Parathyroid adenoma (tissue), 2 donors: Measurements from ENCODE around the gene ALKBH6.
A peak's percentile ranks its signal among the peaks of the same experiment; 100 is the strongest.
"Not testable (repeated sequence)": the region's sequence is repeated elsewhere in the genome, so short reads cannot be mapped to it uniquely, and the experiment has no call there.

ENCODE experiments used
- H2AFZ ChIP-seq: fragments of 300-600 bp; sonication (generic); one replicate; pipeline ENCODE4 v1.7.0; 2017; ENCODE audit warnings: antibody characterized with exemption, mild to moderate bottlenecking
- H3K27ac ChIP-seq: fragments of 300-600 bp; sonication (generic); one replicate; pipeline ENCODE4 v1.7.0; 2017
- H3K27me3 ChIP-seq: fragments of 300-600 bp; sonication (generic); one replicate; pipeline ENCODE4 v1.7.0; 2017; ENCODE audit warnings: low read length; ENCODE audit not compliant: control insufficient read depth, insufficient read depth
- H3K36me3 ChIP-seq: fragments of 300-600 bp; sonication (generic); one replicate; pipeline ENCODE4 v1.7.0; 2017; ENCODE audit warnings: low read length; ENCODE audit not compliant: control insufficient read depth, insufficient read depth
- H3K4me1 ChIP-seq: fragments of 300-600 bp; sonication (generic); one replicate; pipeline ENCODE4 v1.7.0; 2017; ENCODE audit warnings: control low read depth
- H3K4me2 ChIP-seq: fragments of 300-600 bp; sonication (generic); one replicate; pipeline ENCODE4 v1.7.0; 2017; ENCODE audit warnings: low read length
- H3K4me3 ChIP-seq: fragments of 300-600 bp; sonication (generic); one replicate; pipeline ENCODE4 v1.7.0; 2017; ENCODE audit warnings: low read depth, low read length
- H3K79me2 ChIP-seq: fragments of 300-600 bp; sonication (generic); one replicate; pipeline ENCODE4 v1.7.0; 2017; ENCODE audit warnings: control low read depth
- H3K9ac ChIP-seq: fragments of 300-600 bp; sonication (generic); one replicate; pipeline ENCODE4 v1.7.0; 2017; ENCODE audit warnings: mild to moderate bottlenecking
- H3K9me3 ChIP-seq: fragments of 300-600 bp; sonication (generic); one replicate; pipeline ENCODE4 v1.7.0; 2017; ENCODE audit warnings: low read length; ENCODE audit not compliant: control insufficient read depth
- TF ChIP-seq, protein P1 (sequence below): fragments of 300-600 bp; sonication (generic); IDR thresholded peaks from one replicate; pipeline ENCODE4 v1.7.0; 2017; ENCODE audit warnings: antibody characterized with exemption, mild to moderate bottlenecking
- donor health status: primary hyperparathyroidism.

Gene ALKBH6

DNA sequence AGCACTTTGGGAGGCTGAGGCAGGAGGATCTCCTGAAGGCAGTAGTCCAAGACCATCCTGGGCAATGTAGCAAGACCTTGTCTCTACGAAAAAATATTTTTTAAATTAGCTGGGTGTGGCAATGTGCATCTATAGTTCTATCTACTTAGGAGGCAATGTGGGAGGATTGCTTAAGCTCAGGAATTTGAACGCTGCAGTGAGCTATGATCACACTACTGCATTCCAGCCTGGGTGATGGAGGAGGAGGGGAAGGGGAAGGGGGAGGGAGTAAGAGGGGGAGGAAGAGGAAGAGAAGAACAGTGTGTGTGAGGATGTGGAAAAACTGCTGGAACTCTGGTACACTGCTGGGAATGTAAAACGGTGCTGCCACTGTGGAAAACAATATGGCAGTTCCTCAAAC lies 27.8 kb upstream of the ALKBH6 start:
- Histone ChIP-seq H3K4me2 (no peak overlapping the region), H3K27ac (no peak overlapping the region), H2AFZ (no peak overlapping the region), H3K27me3 (no peaks in the 10 kb centered on the region), H3K79me2 (peaks cover 14% of the 10 kb centered on the region), H3K9ac (no peak overlapping the region), H3K36me3 (no peaks in the 10 kb centered on the region), H3K9me3 (no peaks in the 10 kb centered on the region), H3K4me1 (no peaks in the 10 kb centered on the region), H3K4me3 (no peak overlapping the region)
- TF ChIP-seq, protein P1, sequence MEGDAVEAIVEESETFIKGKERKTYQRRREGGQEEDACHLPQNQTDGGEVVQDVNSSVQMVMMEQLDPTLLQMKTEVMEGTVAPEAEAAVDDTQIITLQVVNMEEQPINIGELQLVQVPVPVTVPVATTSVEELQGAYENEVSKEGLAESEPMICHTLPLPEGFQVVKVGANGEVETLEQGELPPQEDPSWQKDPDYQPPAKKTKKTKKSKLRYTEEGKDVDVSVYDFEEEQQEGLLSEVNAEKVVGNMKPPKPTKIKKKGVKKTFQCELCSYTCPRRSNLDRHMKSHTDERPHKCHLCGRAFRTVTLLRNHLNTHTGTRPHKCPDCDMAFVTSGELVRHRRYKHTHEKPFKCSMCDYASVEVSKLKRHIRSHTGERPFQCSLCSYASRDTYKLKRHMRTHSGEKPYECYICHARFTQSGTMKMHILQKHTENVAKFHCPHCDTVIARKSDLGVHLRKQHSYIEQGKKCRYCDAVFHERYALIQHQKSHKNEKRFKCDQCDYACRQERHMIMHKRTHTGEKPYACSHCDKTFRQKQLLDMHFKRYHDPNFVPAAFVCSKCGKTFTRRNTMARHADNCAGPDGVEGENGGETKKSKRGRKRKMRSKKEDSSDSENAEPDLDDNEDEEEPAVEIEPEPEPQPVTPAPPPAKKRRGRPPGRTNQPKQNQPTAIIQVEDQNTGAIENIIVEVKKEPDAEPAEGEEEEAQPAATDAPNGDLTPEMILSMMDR, result no peak

DNA sequence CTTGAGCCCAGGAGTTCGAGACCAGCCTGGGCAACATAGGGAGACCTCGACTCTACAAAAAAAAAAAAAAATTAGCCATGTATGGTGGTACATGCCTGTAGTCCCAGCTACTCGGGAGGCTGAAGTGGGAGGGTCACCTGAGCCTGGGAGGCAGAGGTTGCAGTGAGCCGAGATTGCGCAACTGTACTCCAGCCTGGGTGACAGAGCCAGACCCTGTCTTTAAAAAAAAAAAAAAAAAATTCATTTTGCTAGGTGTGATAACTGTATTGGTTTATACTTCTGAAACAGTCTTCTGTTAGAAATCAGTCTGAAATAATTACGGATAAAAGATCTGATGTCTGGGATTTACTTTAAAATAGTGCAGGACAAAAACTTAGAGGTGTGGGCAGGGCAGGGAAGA lies 27.1 kb upstream of the ALKBH6 start:
- H3K27ac ChIP-seq, H2AFZ ChIP-seq, H3K4me1 ChIP-seq: not testable (repeated sequence)

DNA sequence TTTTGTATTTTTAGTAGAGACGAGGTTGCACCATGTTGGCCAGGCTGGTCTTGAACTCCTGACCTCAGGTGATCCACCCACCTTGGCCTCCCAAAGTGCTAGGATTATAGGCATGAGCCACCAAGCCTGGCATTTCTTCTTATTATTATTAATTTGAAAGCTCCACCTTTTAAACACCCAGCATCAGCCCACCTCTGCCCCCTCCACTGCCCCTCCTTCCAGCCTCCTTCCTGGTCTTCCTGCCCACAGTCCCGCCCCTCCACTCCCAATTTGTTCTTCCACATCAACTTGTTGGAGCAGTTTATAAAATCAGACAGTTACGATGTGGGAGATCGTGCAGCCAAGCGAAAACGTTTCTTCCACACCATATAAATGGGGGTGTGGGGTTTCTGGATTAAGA lies 26.5 kb upstream of the ALKBH6 start:
- no peaks in the 10 kb centered on the region for H3K9me3 ChIP-seq
- H3K36me3 ChIP-seq, result no peaks in the 10 kb centered on the region
- no peak overlapping the region for H2AFZ ChIP-seq
- H3K27ac ChIP-seq, result no peak overlapping the region
- peaks cover 7% of the 10 kb centered on the region for H3K79me2 ChIP-seq
- H3K4me1 ChIP-seq, result no peaks in the 10 kb centered on the region
- H3K4me2 ChIP-seq, result no peak overlapping the region
- H3K27me3 ChIP-seq, result no peaks in the 10 kb centered on the region
- H3K9ac ChIP-seq, result no peak overlapping the region
- TF ChIP-seq, protein P1, result no peak
- H3K4me3 ChIP-seq, result no peak overlapping the region

More for the DNA sequence above, 27.1 kb upstream of the ALKBH6 start:
- H3K4me2 ChIP-seq, H3K9me3 ChIP-seq, H3K9ac ChIP-seq, H3K27me3 ChIP-seq, H3K36me3 ChIP-seq, H3K4me3 ChIP-seq, H3K79me2 ChIP-seq: not testable (repeated sequence)

DNA sequence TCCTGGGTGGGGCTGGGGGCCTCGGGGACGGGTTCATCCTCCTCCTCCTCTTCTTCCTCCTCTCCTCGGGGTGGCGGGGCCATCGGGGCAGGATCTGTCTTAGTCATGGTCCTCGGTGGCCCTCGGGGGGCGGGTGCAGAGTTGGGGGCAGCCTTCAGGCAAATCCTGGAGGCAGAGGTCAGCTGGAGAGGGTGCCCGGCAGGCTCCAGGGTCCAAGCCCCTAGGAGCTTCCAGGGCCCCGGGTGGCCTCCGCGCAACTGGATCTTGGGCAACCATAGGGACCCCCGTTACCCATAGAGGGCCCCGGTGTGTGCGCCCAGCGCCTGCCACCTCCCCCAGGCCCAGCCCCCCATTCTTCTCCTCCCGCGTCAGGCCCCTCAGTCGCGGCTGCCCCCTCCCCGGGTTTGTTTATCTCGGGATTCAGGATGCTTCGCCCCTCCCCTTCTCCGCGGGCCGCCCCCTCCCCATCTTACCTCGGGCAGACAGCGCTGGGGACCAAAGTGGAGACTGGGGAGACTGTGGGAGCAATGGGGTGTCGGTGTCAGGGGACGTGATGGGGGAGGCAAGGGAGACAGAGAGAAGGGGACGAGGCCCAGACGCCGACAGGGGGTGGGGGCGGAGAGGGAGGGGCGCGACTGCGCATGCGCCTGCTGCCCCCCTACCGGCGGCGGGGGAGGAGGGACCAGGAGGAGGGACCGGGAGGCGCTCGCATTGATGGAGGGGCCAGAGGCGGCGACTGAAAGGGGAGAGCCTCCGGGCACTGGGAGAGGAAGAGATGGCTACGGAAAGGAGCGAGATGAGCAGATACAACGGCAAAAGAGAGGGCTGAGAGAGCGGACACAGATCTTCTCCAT lies 18.5 kb upstream of the ALKBH6 start, which contains the start of gene CLIP3:
TSS of gene CLIP3 (minus strand) at position 623 of the 854 bp plus-strand sequence. CDS start at position 107, 516 bp downstream.
- Histone ChIP-seq H3K27me3 (no peaks in the 10 kb centered on the region), H3K27ac (no peak within 1 kb of the TSS), H3K4me3 (peak within 1 kb of the TSS; percentile 49), H3K9me3 (no peaks in the 10 kb centered on the region), H3K79me2 (no peaks in the 10 kb centered on the region), H2AFZ (peak within 1 kb of the TSS; percentile 94), H3K36me3 (no peaks in the 10 kb centered on the region), H3K9ac (peak within 1 kb of the TSS; percentile 51), H3K4me1 (peaks cover 3% of the 10 kb centered on the region), H3K4me2 (peak within 1 kb of the TSS; percentile 58)
- TF ChIP-seq, protein P1, result no peak

DNA sequence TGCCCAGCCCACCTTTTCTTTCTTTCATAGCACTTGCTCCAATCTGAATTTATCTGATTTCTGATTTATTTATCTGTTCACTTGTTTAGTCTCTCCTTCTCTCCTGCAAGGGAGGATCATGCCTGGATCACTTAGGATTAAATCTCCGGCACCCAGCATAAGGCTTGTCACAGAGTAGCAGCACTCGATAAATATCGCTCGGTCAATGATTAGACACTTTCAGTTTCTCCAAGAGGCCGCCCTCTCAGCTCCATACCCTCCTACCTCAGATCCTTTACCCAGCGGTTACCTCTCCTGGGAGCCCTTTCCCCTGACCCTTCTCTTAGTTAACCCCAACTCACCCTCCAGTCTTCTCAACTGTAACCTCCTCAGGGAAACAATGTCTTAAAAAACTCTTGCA lies 17.3 kb upstream of the ALKBH6 start:
- Histone ChIP-seq H3K9ac (no peak overlapping the region), H3K4me3 (no peak overlapping the region), H3K79me2 (no peaks in the 10 kb centered on the region), H3K4me2 (no peak overlapping the region), H3K27ac (no peak overlapping the region), H3K4me1 (peaks cover 3% of the 10 kb centered on the region), H3K27me3 (no peaks in the 10 kb centered on the region), H3K9me3 (no peaks in the 10 kb centered on the region), H2AFZ (no peak overlapping the region), H3K36me3 (no peaks in the 10 kb centered on the region)
- TF ChIP-seq, protein P1, result no peak
